ENCODE results near the gene NECAB3.

The NECAB3 gene

GRCh38 chr20:33622705-33623365, 51.4 kb downstream of the NECAB3 start:
- Histone ChIP-seq H3K27ac (ENCODE audit: insufficient read depth, low read length, poor library complexity, severe bottlenecking) (no peak overlapping the region), H3K36me3 (ENCODE audit: control insufficient read depth, insufficient read depth, low read length) (peaks cover 9% of the 10 kb centered on the region), H3K4me1 (ENCODE audit: control insufficient read depth, insufficient read depth, low read length, poor library complexity, severe bottlenecking) (peaks cover 6% of the 10 kb centered on the region), H3K27me3 (replicated peaks; ENCODE audit: control insufficient read depth, insufficient read depth, low read length, poor library complexity, severe bottlenecking) (no peaks in the 10 kb centered on the region), H3K9me3 (ENCODE audit: control insufficient read depth, low read length) (no peaks in the 10 kb centered on the region), H3K4me3 (ENCODE audit: insufficient read depth, low read depth, low read length, poor library complexity, severe bottlenecking) (no peak overlapping the region)
- no peak for DNase-seq

GRCh38 chr20:33621717-33622400, 52.4 kb downstream of the NECAB3 start:
- DNase-seq = no peak
- Histone ChIP-seq H3K27me3 (replicated peaks; ENCODE audit: control insufficient read depth, insufficient read depth, low read length, poor library complexity, severe bottlenecking) (no peaks in the 10 kb centered on the region), H3K9me3 (ENCODE audit: control insufficient read depth, low read length) (no peaks in the 10 kb centered on the region), H3K27ac (ENCODE audit: insufficient read depth, low read length, poor library complexity, severe bottlenecking) (no peak overlapping the region), H3K4me3 (ENCODE audit: insufficient read depth, low read depth, low read length, poor library complexity, severe bottlenecking) (no peak overlapping the region), H3K36me3 (ENCODE audit: control insufficient read depth, insufficient read depth, low read length) (peaks cover 9% of the 10 kb centered on the region), H3K4me1 (ENCODE audit: control insufficient read depth, insufficient read depth, low read length, poor library complexity, severe bottlenecking) (peaks cover 6% of the 10 kb centered on the region)

DNA sequence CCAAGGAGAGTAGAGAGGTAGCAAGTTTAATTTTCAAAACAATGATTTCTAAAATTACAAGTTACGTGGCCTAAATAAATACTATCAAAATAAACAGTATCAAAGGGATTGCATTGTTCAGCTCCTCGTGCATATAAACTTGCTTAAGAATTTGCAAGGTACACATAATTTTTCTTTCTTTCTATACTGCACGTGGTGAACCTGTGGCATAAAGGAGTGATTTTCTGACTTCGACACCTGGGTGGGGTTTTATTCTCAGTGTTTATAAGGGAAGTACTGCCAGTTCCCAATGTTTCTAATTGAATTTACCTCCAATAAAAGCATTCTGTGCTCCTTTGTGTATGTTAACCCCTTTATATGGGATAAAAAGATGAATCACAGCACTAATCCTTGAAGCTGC, 62.2 kb downstream of the NECAB3 start:
- Histone ChIP-seq H3K4me1 (ENCODE audit: control insufficient read depth, insufficient read depth, low read length, poor library complexity, severe bottlenecking) (no peaks in the 10 kb centered on the region), H3K4me3 (ENCODE audit: insufficient read depth, low read depth, low read length, poor library complexity, severe bottlenecking) (no peak overlapping the region), H3K36me3 (ENCODE audit: control insufficient read depth, insufficient read depth, low read length) (peaks cover 49% of the 10 kb centered on the region), H3K27me3 (replicated peaks; ENCODE audit: control insufficient read depth, insufficient read depth, low read length, poor library complexity, severe bottlenecking) (no peaks in the 10 kb centered on the region), H3K9me3 (ENCODE audit: control insufficient read depth, low read length) (no peaks in the 10 kb centered on the region), H3K27ac (ENCODE audit: insufficient read depth, low read length, poor library complexity, severe bottlenecking) (no peak overlapping the region)
- no peak for DNase-seq

GRCh38 chr20:33611106-33611505, 63.1 kb downstream of the NECAB3 start:
- Histone ChIP-seq H3K27me3 (replicated peaks; ENCODE audit: control insufficient read depth, insufficient read depth, low read length, poor library complexity, severe bottlenecking) (no peaks in the 10 kb centered on the region), H3K36me3 (ENCODE audit: control insufficient read depth, insufficient read depth, low read length) (peaks cover 49% of the 10 kb centered on the region), H3K4me1 (ENCODE audit: control insufficient read depth, insufficient read depth, low read length, poor library complexity, severe bottlenecking) (no peaks in the 10 kb centered on the region), H3K9me3 (ENCODE audit: control insufficient read depth, low read length) (no peaks in the 10 kb centered on the region), H3K27ac (ENCODE audit: insufficient read depth, low read length, poor library complexity, severe bottlenecking) (no peak overlapping the region), H3K4me3 (ENCODE audit: insufficient read depth, low read depth, low read length, poor library complexity, severe bottlenecking) (no peak overlapping the region)
- DNase-seq = no peak

DNA sequence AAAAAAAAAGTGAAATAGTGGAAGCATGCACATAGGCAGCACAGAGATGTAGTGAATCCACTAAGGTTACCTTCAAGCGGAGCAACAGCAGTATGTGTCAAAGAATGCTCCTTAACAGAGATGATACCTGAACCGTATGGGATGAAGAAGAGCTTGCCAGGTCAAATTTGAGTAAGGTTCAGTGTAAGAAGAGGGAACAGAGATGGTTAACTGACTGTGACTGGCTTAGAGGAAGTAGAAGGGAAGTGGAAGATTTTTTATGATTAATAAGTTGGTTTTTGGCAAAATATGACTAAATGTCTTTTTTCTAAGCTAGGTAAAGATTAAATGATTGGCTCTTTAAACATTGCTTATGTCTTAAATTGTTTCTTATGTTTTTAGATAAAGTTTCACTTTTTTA, 64.7 kb downstream of the NECAB3 start:
- Histone ChIP-seq H3K9me3 (ENCODE audit: control insufficient read depth, low read length) (no peaks in the 10 kb centered on the region), H3K27ac (ENCODE audit: insufficient read depth, low read length, poor library complexity, severe bottlenecking) (no peak overlapping the region), H3K36me3 (ENCODE audit: control insufficient read depth, insufficient read depth, low read length) (peaks cover 39% of the 10 kb centered on the region), H3K4me3 (ENCODE audit: insufficient read depth, low read depth, low read length, poor library complexity, severe bottlenecking) (no peak overlapping the region), H3K27me3 (replicated peaks; ENCODE audit: control insufficient read depth, insufficient read depth, low read length, poor library complexity, severe bottlenecking) (no peaks in the 10 kb centered on the region), H3K4me1 (ENCODE audit: control insufficient read depth, insufficient read depth, low read length, poor library complexity, severe bottlenecking) (no peaks in the 10 kb centered on the region)
- no peak for DNase-seq

All from effector memory CD4-positive, alpha-beta T cell (primary cell).